CD4-positive, alpha-beta T cell treated with Interleukin-15 for 4 hours (primary cell): ENCODE measurements around the gene SHANK1.
A peak's percentile ranks its signal among the peaks of the same experiment; 100 is the strongest.

Experiments
- DNase-seq: peaks from one replicate; pipeline ENCODE4 v3.0.0-alpha.2; 2020; ENCODE audit warnings: low spot score

SHANK1 gene

DNA sequence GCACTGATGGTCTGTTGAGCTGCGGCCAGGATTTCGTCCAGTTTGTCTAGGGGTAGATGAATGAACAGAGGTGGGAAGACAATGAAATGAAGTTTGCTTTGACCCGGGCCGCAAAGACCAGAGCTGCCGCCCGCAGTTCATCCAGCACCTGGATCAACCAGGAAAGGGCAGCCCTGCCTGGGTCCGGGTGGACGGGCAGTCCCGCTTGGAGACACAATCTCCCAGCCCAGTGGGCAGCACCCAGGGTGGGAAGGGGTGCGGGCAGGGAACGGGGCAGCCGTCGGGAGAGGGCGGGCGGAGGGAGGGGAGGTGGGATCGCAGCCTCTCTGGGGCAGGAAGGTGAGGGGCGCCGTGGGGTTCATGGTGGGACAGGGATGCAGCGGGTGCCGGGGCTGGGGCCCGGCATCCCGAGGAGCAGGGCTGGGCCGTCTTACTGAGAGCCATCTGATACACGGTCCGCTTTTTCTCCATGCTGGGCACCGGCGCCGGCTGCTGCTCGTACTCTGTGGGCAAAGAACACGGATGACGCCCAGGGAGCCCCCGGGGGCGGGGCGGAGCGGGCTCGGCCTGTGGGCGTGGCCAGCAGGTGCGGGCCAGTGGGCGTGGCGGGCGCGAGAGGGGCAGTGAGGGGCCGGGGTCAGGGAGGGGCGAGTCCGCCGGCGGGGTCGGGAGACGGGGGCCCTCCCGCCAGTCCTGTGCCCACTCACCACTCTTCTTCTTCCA, 33.1 kb downstream of the SHANK1 start:
- DNase-seq = no peak

DNA sequence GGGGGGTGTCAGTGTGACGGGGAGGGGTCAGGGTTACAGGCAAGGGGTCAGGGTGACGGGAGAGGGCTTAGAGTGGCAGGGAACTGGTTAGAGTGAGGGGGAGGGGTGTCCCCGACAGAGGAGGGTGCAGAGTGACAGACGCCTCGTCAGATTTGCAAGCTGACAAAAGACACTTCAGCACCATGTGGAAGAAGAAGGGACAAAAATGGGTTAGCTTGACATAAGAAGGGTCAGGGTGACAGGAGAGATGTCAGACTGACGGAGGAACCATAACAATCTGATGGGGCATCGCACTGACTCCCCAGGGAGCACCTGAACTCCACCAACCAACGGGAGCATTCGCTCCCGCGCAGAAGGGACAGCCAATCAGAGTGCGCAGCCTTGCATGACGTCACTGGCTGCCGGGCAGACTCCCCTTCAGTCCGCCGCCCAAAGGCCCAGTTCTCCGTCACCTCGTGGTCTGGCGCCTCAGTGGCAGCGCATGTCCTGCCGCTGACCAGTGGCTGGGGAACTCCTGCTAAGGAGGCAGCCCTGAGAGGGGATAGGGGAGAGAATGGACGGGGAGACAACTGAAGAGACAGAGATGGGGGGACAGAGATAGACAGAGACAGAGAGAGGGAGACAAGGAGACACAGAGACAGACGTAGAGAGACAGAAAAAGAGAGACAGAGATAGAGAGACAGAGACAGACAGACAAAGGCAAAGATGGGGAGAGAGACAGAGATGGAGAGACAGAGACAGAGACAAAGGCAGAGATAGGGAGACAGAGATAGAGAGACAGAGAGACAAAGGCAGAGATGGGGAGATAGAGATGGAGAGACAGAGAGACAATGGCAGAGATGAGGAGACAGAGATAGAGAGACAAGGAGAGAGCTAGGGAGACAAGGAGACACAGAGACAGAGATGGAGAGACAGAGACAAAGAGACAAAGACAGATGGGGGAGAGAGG, 40.2 kb downstream of the SHANK1 start:
- DNase-seq = peak; percentile 64

DNA sequence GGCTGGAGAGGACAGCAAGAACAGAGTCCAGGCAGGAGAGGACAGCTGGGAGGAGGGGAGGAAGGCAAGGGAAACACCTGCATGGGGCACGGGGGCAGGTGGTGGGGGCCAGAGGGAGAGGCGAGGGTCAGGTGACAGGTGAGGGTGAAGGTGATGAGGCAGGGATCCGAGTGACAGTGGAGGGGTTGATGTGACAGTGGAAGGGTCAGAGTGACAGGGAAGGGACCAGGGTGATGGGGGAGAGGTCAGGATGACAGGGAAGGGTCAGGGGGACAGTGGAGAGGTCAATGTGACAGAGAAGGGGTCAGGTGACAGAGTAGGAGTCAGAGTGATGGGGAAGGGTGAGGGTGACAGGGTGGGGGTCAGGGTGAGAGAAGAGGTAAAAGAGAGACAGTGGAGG, 41.3 kb downstream of the SHANK1 start:
- DNase-seq = no peak

DNA sequence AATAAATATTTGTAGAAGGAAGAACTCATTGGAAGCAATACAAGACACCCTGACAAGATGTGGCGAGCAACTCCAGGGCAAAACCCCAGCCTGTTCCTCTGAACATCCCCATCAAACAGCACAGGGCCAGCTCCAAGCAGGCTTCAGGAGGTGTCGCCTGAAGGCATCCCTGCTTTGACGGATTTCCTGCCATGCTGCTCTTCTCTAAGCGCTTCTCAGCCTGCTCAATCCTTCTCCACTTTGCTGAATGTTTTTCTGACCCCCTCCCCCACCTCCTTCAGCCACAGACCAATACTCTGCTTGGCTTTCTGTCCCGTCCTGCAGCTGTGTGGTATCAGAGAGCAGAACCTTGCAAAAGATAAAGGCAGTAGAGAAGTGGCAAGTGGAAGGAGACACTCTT, 42.0 kb downstream of the SHANK1 start:
- no peak for DNase-seq

- DNase-seq = no peak
Observed at GRCh38 chr19:50676625-50677197, 42.9 kb downstream of the SHANK1 start.

DNA sequence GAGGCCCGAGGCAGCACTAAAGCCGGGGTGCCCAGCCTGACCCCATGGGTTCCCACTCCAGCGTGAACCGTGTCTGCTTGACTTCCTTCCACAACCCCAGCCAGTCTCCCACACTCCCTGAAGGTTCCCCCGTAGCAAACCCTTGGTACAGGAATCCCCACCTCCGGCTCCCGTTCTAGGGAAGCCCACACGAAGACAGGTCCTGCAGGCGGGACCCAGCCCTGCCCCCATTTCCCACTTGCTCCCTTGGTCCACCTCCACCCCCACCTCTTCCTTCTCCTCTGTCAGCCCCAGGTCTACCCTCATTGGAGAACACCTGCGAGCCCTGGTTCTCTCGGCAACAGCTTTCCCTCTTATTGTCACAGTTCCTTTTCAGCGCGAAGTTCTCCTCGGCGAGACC, 46.5 kb downstream of the SHANK1 start:
- DNase-seq = no peak

GRCh38 chr19:50670102-50670380, 49.6 kb downstream of the SHANK1 start:
- no peak for DNase-seq

DNA sequence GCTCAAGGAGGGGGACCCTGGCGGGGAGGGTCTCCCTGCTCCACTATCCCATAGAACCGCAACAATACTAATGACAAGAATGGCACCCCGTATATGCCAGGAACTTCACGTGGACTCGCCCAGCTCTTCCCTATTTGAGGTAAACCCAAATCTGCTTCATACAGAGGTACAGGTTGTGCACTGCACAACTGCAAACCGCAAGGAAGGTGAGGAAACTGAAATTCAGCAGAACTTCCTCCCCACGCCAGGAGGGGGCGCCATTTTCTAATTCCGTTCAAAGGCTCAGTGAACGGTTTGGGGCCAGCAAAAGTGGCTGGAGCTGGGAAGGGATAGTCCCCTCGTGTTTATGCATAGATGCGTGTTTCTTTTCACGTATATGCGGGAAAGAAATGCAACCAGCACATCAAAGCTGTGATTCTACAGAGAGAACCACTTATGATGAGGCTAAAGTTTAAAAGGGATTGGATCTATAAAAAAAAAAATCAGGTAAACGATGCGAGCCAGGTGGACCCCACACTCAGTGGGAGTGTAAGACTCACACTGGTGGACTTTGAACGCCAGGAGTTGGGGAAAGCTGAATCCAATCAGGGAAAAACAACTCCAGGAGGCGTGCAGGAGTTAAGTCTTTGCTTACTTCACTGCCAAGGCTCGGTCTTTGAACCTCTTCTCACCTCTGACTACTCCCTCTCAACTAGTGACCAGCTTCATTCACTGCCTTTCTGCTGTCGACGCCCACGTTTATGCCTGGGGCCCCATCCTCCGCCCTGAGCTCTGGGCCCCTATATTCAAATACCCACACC, 50.1 kb downstream of the SHANK1 start:
- peak; percentile 21 for DNase-seq

GRCh38 chr19:50668879-50669278, 50.7 kb downstream of the SHANK1 start:
- DNase-seq = no peak

GRCh38 chr19:50668416-50668815, 51.2 kb downstream of the SHANK1 start:
- DNase-seq = no peak

GRCh38 chr19:50667759-50668231, 51.8 kb downstream of the SHANK1 start:
- DNase-seq = no peak

DNA sequence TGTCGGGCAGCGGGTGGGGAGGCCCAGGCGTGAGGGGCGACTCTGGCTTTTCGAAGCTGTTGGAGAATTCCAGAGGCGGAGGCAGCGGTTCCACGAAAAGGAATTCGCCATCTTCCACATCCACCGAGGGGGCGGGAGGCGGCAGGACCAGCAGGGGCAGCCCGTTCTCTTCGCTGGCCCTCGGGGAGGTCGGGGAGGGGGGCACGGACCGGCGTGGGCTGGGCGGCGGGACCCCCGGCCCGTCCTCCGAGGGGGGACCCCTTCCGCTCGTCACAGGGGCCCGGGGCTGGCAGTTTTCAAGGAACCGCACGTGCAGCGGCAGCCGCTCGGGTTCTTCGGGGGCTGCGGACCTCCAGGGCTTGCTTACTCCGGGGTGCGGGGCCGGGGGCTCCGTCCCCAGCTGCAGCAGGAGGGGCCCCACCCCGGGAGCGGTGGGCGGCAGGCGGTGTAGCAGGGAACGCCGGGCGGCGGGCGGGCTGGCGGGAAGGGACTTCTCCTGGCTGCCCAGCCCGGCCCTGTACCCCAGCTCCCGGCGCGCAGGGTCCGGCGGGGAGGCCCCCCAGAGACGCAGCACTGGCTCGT, 52.3 kb downstream of the SHANK1 start:
- DNase-seq = no peak

DNA sequence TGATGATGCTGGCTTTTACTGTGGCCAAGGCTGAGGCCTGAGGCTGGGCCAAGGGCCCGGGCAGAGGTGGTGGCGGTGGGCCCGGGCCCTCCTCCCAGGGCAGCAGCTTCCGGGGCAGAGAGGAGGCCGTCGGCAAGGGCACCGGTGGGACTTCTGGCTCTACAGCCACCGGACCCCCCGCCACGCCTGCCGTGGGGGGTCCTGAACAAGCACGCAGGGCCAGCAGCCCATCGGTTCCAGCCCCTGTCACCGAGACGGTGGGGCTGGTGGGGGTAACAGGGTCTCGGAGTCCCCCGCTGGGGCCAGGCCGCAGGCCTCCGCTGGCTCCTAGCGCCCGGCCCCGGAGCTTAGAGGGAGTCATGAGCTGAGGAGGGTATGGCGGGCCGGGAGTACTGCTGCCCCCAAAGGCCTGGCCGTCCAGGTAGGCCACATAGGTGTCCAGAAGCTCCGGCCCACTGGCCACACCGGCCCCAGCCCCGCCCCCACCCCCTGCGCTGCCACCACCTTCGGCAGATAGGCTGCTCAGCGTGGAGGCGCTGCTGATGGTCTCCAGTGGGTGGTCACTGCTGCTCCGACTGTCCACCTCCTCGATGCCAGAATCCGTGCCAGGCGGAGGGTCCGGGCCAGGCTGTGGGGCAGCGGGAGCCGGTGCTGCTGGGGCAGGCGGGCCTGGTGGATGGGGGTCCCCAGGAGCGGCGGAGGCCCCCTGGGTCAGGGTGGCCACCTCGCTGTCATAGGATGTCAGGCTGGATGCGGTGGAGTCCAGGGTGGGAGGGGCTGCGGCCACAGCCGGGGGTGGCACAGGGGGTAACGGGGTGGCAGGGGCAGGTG, 53.0 kb downstream of the SHANK1 start:
- no peak for DNase-seq

DNA sequence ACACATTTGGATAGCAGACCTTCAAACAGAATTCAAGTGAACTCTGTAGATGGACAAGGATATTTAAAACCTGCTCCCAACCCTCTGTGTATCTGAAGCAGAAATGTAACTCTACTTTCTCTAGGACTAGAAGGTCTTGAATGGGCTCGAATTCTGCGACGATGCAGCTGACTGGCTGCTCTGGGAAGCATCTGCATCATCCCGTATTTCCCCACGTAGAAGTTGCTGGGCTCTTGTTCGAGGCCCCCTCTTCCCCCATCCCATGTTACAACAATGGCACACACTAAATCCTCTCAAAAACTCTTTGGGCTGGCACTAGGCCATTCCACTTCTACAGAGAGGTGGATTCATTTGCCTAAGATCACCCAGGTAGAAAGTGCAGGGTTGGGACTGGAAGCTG, 55.4 kb downstream of the SHANK1 start:
- DNase-seq = no peak

DNA sequence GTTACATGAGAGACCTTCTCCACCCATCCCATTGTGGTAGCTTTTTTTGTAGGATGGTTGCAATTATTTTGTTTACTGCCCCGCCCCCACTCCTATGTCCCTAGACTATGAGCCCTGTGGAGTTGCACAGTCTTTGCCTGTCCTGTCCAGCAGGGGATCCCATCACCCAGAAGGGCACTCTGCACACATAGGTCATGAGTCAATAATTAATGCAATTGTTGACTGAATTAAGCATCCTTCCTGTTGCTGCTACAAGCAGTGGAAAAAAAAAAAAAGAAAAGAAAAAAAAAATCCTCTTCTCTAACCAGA, 56.2 kb downstream of the SHANK1 start:
- no peak for DNase-seq

- no peak for DNase-seq
Observed at GRCh38 chr19:50662651-50663481, 56.7 kb downstream of the SHANK1 start.

DNA sequence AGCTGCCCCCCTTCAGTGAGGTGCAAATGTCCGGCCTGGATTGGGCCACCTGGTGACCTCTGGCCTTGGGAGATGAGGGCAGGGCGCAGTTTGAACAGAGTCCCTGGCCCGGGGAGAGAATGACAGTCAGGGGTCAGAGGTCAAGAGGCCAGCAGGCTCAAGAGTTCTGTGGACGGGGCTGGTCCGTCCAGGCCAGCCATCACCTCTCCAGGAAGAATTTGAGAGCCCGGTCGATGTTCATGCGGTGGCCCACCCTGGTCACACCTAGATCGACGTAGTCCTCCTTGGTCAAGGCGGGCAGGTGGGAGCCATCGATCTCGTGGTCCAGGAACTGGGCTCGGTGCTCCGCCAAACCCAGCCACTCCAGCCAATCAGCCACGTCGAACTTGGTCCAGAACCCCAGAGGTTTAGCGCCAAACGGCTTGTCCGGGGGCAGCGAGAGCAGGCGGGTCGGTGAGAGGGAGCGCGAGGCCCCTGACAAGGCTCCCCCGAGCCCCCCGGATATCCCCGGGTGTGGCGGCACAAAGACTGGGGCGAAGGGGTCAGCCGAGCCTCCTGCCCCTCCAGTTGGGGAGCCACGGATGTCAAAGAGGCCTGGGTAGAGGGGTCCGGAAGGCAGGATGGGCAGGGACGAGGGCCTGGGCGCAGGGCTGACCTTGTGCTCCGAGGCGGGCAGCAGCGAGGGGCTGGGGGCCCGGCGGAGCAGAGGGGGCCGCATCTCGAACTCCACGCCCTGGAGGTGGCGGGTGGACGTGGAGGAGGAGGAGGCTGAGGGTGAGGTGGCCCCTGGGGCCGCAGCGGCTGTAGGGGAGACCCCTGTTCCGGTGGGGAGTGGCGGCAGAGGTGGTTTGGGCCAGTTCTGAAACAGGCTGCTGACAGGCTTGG, 57.6 kb downstream of the SHANK1 start:
- DNase-seq = no peak

DNA sequence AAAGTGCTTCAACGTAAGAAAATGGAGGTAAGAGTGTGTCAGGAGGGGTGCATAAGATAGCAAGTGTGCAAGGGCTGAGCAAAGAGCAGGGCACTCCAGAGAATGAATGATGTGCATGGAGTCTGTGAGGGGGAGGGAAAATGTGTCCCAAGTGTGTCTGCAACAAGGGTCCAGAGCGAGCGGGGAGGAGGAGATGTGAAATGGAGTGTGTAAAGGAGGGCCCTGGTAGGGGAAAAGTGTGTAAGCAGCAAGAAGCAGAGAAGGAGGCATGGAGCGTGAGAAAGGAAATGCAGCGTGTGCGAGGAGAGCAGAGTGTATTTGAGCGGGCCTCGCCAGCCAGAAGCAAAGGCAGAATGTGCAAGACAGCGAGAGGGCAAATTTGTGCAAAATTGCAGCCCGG, 58.6 kb downstream of the SHANK1 start:
- DNase-seq = no peak

DNA sequence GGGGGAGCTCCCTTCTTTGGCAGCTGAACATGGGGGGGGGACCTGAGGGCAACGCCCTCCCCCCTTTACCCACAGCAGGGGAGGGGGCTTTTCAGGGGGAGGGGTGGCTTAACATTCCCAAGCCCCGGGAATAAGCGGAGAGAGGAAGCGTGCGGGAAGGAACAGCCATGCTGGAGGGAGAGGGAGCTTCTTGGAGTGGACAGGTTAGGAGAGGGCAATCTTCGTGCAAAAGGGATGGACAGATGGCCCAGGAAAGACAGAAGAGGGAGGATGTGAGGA, 59.6 kb downstream of the SHANK1 start:
- no peak for DNase-seq
